Uterus (tissue), 2 donors: Measurements from ENCODE around the gene MRPS34.

ENCODE experiments used
- CTCF ChIP-seq, 4 experiments: fragments of 200-600 bp in 2 of 4; fragments of 450-650 bp in 2 of 4; sonication (generic) in 2 of 4; IDR thresholded peaks; one replicate each; pipeline ENCODE4 v1.5.1; 2016 to 2019; ENCODE audit warnings: antibody characterized with exemption in 4 of 4, mild to moderate bottlenecking in 2 of 4, moderate library complexity in 1 of 4
- POLR2A ChIP-seq, 2 donors: fragments of 450-650 bp; IDR thresholded peaks; one replicate each; pipeline ENCODE4 v1.6.1; 2016; ENCODE audit warnings: antibody characterized with exemption in 2 of 2, mild to moderate bottlenecking in 1 of 2, moderate library complexity in 1 of 2

- no peak for TF ChIP-seq POLR2A (IDR thresholded peaks at IDR 0.05)
- no peak for TF ChIP-seq CTCF (IDR thresholded peaks at IDR 0.05)
These were observed 41.3 kb downstream of the MRPS34 start for GRCh38 chr16:1731603-1732002.
